Nephron (organoid): ENCODE data around the gene PNPLA1.
A peak's percentile ranks its signal among the peaks of the same experiment; 100 is the strongest.

Experiments
- H3K27ac Mint-ChIP-seq, 3 experiments: 2 replicates each; pipeline ENCODE4 v1.8.0; 2020; ENCODE audit warnings: mixed read lengths in 3 of 3, mild to moderate bottlenecking in 2 of 3, moderate library complexity in 1 of 3
- H3K27me3 Mint-ChIP-seq: 2 replicates; pipeline ENCODE4 v1.8.0; 2021; ENCODE audit warnings: low read depth, mild to moderate bottlenecking, moderate library complexity, mixed read lengths
- H3K36me3 Mint-ChIP-seq: 2 replicates; pipeline ENCODE4 v1.8.0; 2020; ENCODE audit warnings: low read depth, mixed read lengths
- H3K4me1 Mint-ChIP-seq: 2 replicates; pipeline ENCODE4 v1.8.0; 2020; ENCODE audit warnings: mixed read lengths
- H3K4me3 Mint-ChIP-seq, 3 experiments: 2 replicates each; pipeline ENCODE4 v1.8.0; 2020; ENCODE audit warnings: mild to moderate bottlenecking in 3 of 3, mixed read lengths in 3 of 3, moderate library complexity in 2 of 3
- H3K9me3 Mint-ChIP-seq: 2 replicates; pipeline ENCODE4 v1.8.0; 2020; ENCODE audit warnings: mixed read lengths
- TF ChIP-seq, protein P1 (sequence below), 3 experiments: fragments of 200-600 bp; sonication (generic); IDR thresholded peaks; one replicate each; pipeline ENCODE4 v1.5.0; 2021; ENCODE audit warnings: antibody characterized with exemption in 3 of 3; ENCODE audit not compliant: unreplicated experiment in 3 of 3

The PNPLA1 gene

DNA sequence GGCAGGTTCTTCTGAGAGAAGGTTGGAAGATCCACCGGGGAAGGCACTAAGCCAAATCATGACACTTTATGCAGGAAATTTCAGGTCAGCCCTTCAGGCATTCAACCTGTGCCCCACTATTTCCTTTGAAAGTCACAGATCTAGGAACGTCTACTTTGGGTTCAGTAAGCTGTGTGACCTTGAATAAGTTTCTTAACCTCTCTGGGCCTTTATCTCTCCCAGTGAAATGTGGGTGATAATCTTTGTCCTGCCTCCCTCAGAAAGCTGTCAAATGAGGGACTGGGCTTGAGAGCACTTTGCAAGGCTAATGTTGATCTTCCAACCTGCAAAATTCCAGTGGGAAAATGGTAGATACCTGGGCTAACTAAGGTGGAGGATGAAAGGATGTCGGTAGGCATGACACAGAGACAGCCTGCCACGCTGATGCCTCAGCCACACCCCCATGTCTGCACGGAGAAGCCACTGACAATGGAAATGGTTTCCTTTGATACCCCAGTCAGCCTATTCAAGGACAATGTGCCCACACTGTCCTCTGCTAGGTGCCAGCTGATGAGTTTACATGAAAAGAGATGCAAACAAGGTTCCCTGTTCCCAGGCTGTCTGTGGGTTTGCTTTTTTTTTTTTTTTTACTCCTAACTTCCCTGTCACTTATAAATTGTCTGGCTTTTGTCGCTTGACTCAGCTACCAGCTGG is 57.5 kb downstream of the PNPLA1 start:
- H3K4me1 Mint-ChIP-seq = peaks cover 41% of the 10 kb centered on the region
- peaks cover 24% of the 10 kb centered on the region for H3K27me3 Mint-ChIP-seq
- no peak overlapping the region for H3K4me3 Mint-ChIP-seq
- no peaks in the 10 kb centered on the region for H3K36me3 Mint-ChIP-seq
- no peaks in the 10 kb centered on the region for H3K9me3 Mint-ChIP-seq
- H3K27ac Mint-ChIP-seq = peak overlapping the region in 2 of 3 experiments; percentile 42 to 69
- TF ChIP-seq, protein P1, sequence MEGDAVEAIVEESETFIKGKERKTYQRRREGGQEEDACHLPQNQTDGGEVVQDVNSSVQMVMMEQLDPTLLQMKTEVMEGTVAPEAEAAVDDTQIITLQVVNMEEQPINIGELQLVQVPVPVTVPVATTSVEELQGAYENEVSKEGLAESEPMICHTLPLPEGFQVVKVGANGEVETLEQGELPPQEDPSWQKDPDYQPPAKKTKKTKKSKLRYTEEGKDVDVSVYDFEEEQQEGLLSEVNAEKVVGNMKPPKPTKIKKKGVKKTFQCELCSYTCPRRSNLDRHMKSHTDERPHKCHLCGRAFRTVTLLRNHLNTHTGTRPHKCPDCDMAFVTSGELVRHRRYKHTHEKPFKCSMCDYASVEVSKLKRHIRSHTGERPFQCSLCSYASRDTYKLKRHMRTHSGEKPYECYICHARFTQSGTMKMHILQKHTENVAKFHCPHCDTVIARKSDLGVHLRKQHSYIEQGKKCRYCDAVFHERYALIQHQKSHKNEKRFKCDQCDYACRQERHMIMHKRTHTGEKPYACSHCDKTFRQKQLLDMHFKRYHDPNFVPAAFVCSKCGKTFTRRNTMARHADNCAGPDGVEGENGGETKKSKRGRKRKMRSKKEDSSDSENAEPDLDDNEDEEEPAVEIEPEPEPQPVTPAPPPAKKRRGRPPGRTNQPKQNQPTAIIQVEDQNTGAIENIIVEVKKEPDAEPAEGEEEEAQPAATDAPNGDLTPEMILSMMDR (IDR thresholded peaks at IDR 0.05; ENCODE audit: unreplicated experiment in 3 of 3) = no peak

DNA sequence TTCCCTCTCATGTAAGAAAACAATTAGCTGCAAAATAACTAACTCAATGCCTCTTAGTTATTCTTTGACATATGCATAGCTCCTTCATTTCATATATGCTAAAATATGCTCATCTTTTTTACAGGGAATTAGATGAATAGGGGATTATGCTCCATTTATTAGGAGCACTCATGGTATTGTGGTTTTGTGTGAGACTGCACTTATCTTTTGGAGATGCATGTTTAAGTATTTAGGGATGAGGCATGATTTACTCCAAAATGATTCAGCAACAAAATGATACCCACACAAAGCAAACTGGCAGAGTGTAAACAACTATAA is 58.0 kb downstream of the PNPLA1 start:
- Mint-ChIP-seq H3K4me1 (peaks cover 44% of the 10 kb centered on the region), H3K36me3 (no peaks in the 10 kb centered on the region), H3K4me3 (no peak overlapping the region), H3K27ac (no peak overlapping the region), H3K9me3 (no peaks in the 10 kb centered on the region), H3K27me3 (peaks cover 23% of the 10 kb centered on the region)
- TF ChIP-seq, protein P1 (IDR thresholded peaks at IDR 0.05; ENCODE audit: unreplicated experiment in 3 of 3) = no peak

DNA sequence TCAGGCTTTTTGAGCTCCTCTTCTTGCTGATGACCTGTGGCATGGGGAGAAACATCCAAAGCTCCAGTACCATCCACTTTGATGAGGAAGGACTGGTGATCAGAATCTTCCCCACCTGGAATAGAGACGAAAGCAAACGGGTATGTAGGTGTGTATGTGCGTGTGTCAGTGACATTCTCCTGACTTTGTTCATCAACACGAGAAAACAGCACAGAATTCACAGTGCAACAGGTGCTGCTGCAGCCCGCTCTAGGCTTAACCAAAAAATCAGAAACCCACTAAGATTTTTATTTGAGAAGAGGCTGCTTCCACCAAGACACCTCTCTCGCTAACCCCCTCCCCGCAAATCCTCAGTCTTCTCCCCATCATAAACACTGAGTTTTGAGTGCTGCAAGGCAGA is 58.7 kb downstream of the PNPLA1 start:
- TF ChIP-seq, protein P1 (IDR thresholded peaks at IDR 0.05; ENCODE audit: unreplicated experiment in 3 of 3) = no peak
- Mint-ChIP-seq H3K27me3 (peaks cover 21% of the 10 kb centered on the region), H3K4me1 (peaks cover 51% of the 10 kb centered on the region), H3K4me3 (no peak overlapping the region), H3K27ac (no peak overlapping the region), H3K36me3 (no peaks in the 10 kb centered on the region), H3K9me3 (no peaks in the 10 kb centered on the region)

DNA sequence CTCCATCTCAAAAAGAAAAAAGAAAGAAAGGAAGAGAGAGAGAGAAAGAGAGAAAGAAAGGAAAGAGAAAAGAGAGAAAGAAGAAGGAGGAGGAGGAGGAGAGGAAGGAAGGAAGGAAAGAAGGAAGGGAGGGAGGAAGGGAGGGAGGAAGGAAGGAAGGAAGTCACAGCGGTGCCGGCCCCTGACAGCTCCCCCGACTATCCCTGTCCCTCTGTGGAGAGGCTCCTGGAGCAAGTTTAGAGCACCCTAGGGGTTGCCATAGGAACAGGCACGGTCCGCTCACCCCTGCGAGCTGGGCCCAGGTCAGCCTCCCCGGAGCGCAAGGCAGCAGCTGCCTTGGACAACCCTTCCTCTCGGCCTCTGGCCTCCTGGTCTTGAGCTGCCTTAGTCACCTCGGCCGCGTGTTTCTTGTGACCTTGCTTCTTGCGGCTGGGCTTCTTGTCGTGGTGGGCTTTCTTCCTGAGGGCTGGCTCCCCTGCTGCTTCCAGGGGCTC is 60.0 kb downstream of the PNPLA1 start:
- Mint-ChIP-seq H3K36me3 (no peaks in the 10 kb centered on the region), H3K4me1 (peaks cover 61% of the 10 kb centered on the region), H3K27me3 (peaks cover 18% of the 10 kb centered on the region), H3K27ac (no peak overlapping the region), H3K9me3 (no peaks in the 10 kb centered on the region), H3K4me3 (no peak overlapping the region)
- TF ChIP-seq, protein P1 (IDR thresholded peaks at IDR 0.05; ENCODE audit: unreplicated experiment in 3 of 3) = no peak

DNA sequence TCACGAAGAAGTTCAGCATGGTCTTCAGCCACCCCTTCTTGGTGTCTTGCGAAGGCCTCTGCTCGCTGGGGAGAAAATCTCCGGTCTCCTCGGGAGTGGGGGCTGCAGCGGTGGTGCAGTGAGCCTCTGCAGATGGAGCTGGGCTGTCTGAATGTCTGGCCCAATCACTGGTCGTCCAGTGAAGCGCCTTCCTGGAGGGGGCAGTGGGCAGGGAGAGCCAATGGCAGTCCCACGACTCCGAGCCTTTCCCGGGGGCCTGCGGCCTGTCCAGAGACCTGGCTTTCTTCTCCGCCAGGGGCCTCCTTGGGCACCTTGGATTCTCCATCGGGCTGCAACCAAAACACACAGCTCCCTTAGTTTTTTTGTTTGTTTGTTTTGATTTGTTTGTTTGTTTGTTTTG is 60.5 kb downstream of the PNPLA1 start:
- H3K27me3 Mint-ChIP-seq = peaks cover 18% of the 10 kb centered on the region
- H3K4me1 Mint-ChIP-seq = peaks cover 61% of the 10 kb centered on the region
- TF ChIP-seq, protein P1 (IDR thresholded peaks at IDR 0.05; ENCODE audit: unreplicated experiment in 3 of 3) = no peak
- no peak overlapping the region for H3K4me3 Mint-ChIP-seq
- no peak overlapping the region for H3K27ac Mint-ChIP-seq
- no peaks in the 10 kb centered on the region for H3K9me3 Mint-ChIP-seq
- no peaks in the 10 kb centered on the region for H3K36me3 Mint-ChIP-seq

DNA sequence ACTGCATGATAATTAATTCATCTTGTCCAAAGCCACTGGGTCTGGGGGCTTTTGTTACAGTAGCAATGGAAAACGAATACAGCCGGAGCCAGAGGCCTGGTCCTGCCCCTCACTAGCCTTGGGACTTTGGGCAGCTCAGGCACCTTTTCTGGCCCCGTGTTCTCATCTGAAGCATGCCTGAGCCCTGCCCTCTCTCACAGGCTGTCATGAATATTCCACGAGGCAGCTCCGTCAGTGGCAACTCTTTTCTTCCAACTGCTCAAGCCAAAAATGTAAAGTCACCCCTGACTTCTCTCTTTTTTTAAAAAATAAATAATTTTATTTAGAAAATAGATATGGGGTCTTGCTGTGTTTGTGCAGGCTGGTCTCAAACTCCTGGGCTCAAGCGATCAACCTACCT is 61.5 kb downstream of the PNPLA1 start:
- Mint-ChIP-seq H3K27me3 (peaks cover 18% of the 10 kb centered on the region), H3K9me3 (no peaks in the 10 kb centered on the region), H3K27ac (no peak overlapping the region), H3K4me1 (peaks cover 51% of the 10 kb centered on the region), H3K4me3 (no peak overlapping the region), H3K36me3 (no peaks in the 10 kb centered on the region)
- TF ChIP-seq, protein P1 (IDR thresholded peaks at IDR 0.05; ENCODE audit: unreplicated experiment in 3 of 3) = no peak
